OCI-LY3 (cell line): ENCODE measurements around the gene OXT.

ENCODE experiments used
- H2AFZ ChIP-seq: fragments of 200-600, 300-600 bp; shearing (Covaris generic); 2 replicates; pipeline ENCODE4 v1.6.0; 2014; ENCODE audit warnings: antibody characterized with exemption, low read depth, low read length
- H3K27ac ChIP-seq: fragments of 200-600, 300-600 bp; sonication (generic); 2 replicates; pipeline ENCODE4 v1.5.1; 2014; ENCODE audit warnings: mild to moderate bottlenecking, low read length, moderate library complexity, mixed read lengths
- H3K27me3 ChIP-seq: fragments of 200-600, 300-600 bp; sonication (generic); 2 replicates; pipeline ENCODE4 v1.6.1; 2014; ENCODE audit warnings: low read depth, low read length, mixed read lengths
- H3K36me3 ChIP-seq: fragments of 200-600, 300-600 bp; sonication (generic); replicated peaks from 2 replicates; pipeline ENCODE3; 2014; ENCODE audit warnings: low read depth, low read length, mixed read lengths
- H3K4me1 ChIP-seq: fragments of 300-600, 200-600 bp; sonication (generic); 2 replicates; pipeline ENCODE4 v1.6.1; 2014; ENCODE audit warnings: low read length, mixed read lengths
- H3K4me2 ChIP-seq: fragments of 200-600, 300-600 bp; sonication (generic); 2 replicates; pipeline ENCODE4 v1.6.1; 2014; ENCODE audit warnings: low read length, mixed read lengths
- H3K4me3 ChIP-seq: fragments of 300-600, 200-600 bp; sonication (generic); 2 replicates; pipeline ENCODE4 v1.5.1; 2014; ENCODE audit warnings: antibody characterized with exemption, mild to moderate bottlenecking, low read length, moderate library complexity
- H3K79me2 ChIP-seq: fragments of 300-600, 200-600 bp; shearing (Covaris generic); 2 replicates; pipeline ENCODE4 v1.6.1; 2014; ENCODE audit warnings: mild to moderate bottlenecking, low read length, mixed read lengths
- H3K9ac ChIP-seq: fragments of 300-600, 200-600 bp; shearing (Covaris generic); 2 replicates; pipeline ENCODE4 v1.6.0; 2014; ENCODE audit warnings: mild to moderate bottlenecking, low read length, moderate library complexity
- H3K9me3 ChIP-seq: fragments of 200-600, 300-600 bp; shearing (Covaris generic); 2 replicates; pipeline ENCODE4 v1.6.1; 2014; ENCODE audit warnings: low read length, mixed read lengths; ENCODE audit not compliant: insufficient read depth
- H4K20me1 ChIP-seq: fragments of 200-600, 300-600 bp; sonication (generic); 2 replicates; pipeline ENCODE4 v1.6.1; 2016; ENCODE audit warnings: low read length, mixed read lengths; ENCODE audit not compliant: insufficient read depth
- CTCF ChIP-seq: fragments of 200-600, 300-600 bp; sonication (generic); IDR thresholded peaks from 2 replicates; pipeline ENCODE4 v1.5.1; 2014; ENCODE audit warnings: antibody characterized with exemption, low read length, low read depth
- EZH2phosphoT487 ChIP-seq: fragments of 200-600 bp; shearing (Covaris generic); IDR thresholded peaks from 2 replicates; pipeline ENCODE4 v1.6.1; 2018; ENCODE audit warnings: antibody characterized with exemption, mixed run types, low read depth

OXT gene

GRCh38 chr20:3046677-3047462 lies 24.6 kb upstream of the OXT start:
- Histone ChIP-seq H3K79me2 (peaks cover 21% of the 10 kb centered on the region), H3K4me2 (peak overlapping the region; percentile 69), H2AFZ (peak overlapping the region; percentile 85; the same call in 1 of the 2 replicates), H3K9me3 (no peaks in the 10 kb centered on the region), H3K27ac (peak overlapping the region; percentile 55), H4K20me1 (no peaks in the 10 kb centered on the region; the same call in 1 of the 2 replicates), H3K36me3 (peaks cover 30% of the 10 kb centered on the region), H3K27me3 (no peaks in the 10 kb centered on the region), H3K4me1 (peaks cover 13% of the 10 kb centered on the region), H3K4me3 (peak overlapping the region; percentile 95), H3K9ac (peak overlapping the region; percentile 83)
- TF ChIP-seq EZH2phosphoT487 (no peak), CTCF (no peak)

- H3K4me3 ChIP-seq = no peak overlapping the region
- H3K27ac ChIP-seq = no peak overlapping the region
- no peaks in the 10 kb centered on the region; the same call in 1 of the 2 replicates for H4K20me1 ChIP-seq
- H3K4me2 ChIP-seq = peak overlapping the region; percentile 24; the same call in 1 of the 2 replicates
- no peak overlapping the region for H2AFZ ChIP-seq
- peaks cover 30% of the 10 kb centered on the region for H3K36me3 ChIP-seq
- no peak overlapping the region for H3K9ac ChIP-seq
- no peak for TF ChIP-seq CTCF
- TF ChIP-seq EZH2phosphoT487 = no peak
- H3K27me3 ChIP-seq = no peaks in the 10 kb centered on the region
- peaks cover 21% of the 10 kb centered on the region for H3K79me2 ChIP-seq
- peaks cover 13% of the 10 kb centered on the region for H3K4me1 ChIP-seq
- no peaks in the 10 kb centered on the region for H3K9me3 ChIP-seq
These were observed 23.7 kb upstream of the OXT start for GRCh38 chr20:3047486-3048419.

- no peak overlapping the region for H3K27ac ChIP-seq
- no peaks in the 10 kb centered on the region for H3K27me3 ChIP-seq
- H3K9ac ChIP-seq = no peak overlapping the region
- TF ChIP-seq EZH2phosphoT487 (no peak), CTCF (no peak)
- H2AFZ ChIP-seq = no peak overlapping the region
- H3K4me2 ChIP-seq = no peak overlapping the region
- H3K9me3 ChIP-seq = no peaks in the 10 kb centered on the region
- peaks cover 30% of the 10 kb centered on the region for H3K36me3 ChIP-seq
- H3K4me3 ChIP-seq = no peak overlapping the region
- no peaks in the 10 kb centered on the region; the same call in 1 of the 2 replicates for H4K20me1 ChIP-seq
- H3K4me1 ChIP-seq = peaks cover 8% of the 10 kb centered on the region
- H3K79me2 ChIP-seq = peaks cover 15% of the 10 kb centered on the region
These were observed 19.9 kb upstream of the OXT start for GRCh38 chr20:3051385-3052019.
